ENCODE results near the gene ULK4.
A peak's percentile ranks its signal among the peaks of the same experiment; 100 is the strongest.
"Not testable (repeated sequence)": the region's sequence is repeated elsewhere in the genome, so short reads cannot be mapped to it uniquely, and the experiment has no call there.

Gene ULK4

GRCh38 chr3:41746215-41746614, 215.7 kb downstream of the ULK4 start:
- DNase-seq: no peak

- DNase-seq: peak in 1 of 2 experiments; percentile 35
Observed at GRCh38 chr3:41742121-41742520, 219.8 kb downstream of the ULK4 start.

- DNase-seq: peak; percentile 33 to 88
Observed at GRCh38 chr3:41740374-41740886, 221.5 kb downstream of the ULK4 start.

GRCh38 chr3:41726891-41727290, 235.0 kb downstream of the ULK4 start:
- no peak for DNase-seq

GRCh38 chr3:41717641-41718040, 244.3 kb downstream of the ULK4 start:
- DNase-seq: no peak

GRCh38 chr3:41716471-41716870, 245.4 kb downstream of the ULK4 start:
- peak in 1 of 2 experiments; percentile 8 for DNase-seq

- peak in 1 of 2 experiments; percentile 3 for DNase-seq
Observed at GRCh38 chr3:41715376-41715775, 246.5 kb downstream of the ULK4 start.

- DNase-seq: no peak
Observed at GRCh38 chr3:41711651-41712050, 250.3 kb downstream of the ULK4 start.

GRCh38 chr3:41710646-41711388, 251.1 kb downstream of the ULK4 start:
- no peak for DNase-seq

GRCh38 chr3:41709213-41709612, 252.7 kb downstream of the ULK4 start:
- DNase-seq: not testable (repeated sequence)

GRCh38 chr3:41708176-41708575, 253.7 kb downstream of the ULK4 start:
- DNase-seq: no peak

GRCh38 chr3:41705893-41706292, 256.0 kb downstream of the ULK4 start:
- DNase-seq: no peak

GRCh38 chr3:41701191-41701698, 260.7 kb downstream of the ULK4 start:
- peak in 1 of 2 experiments; percentile 13 for DNase-seq

- no peak for DNase-seq
Observed at GRCh38 chr3:41700155-41700554, 261.7 kb downstream of the ULK4 start.

GRCh38 chr3:41698898-41699297, 263.0 kb downstream of the ULK4 start:
- no peak for DNase-seq

GRCh38 chr3:41697702-41698101, 264.2 kb downstream of the ULK4 start:
- DNase-seq: no peak

- not testable (repeated sequence) for DNase-seq
Observed at GRCh38 chr3:41695806-41696205, 266.1 kb downstream of the ULK4 start.

GRCh38 chr3:41693799-41694198, 268.1 kb downstream of the ULK4 start:
- DNase-seq: no peak

GRCh38 chr3:41690766-41691563, 270.9 kb downstream of the ULK4 start:
- DNase-seq: no peak

- DNase-seq: no peak
Observed at GRCh38 chr3:41688595-41689380, 273.1 kb downstream of the ULK4 start.

- no peak for DNase-seq
Observed at GRCh38 chr3:41684797-41685735, 276.8 kb downstream of the ULK4 start.

All from NCI-H524 (cell line).